ENCODE results near the gene SIGMAR1. TPM values are rescaled to one million over a fixed set of nuclear protein-coding genes. Genes with fewer than 3 reads are reported as not detected.
A peak's percentile ranks its signal among the peaks of the same experiment; 100 is the strongest.

SIGMAR1 gene
- total RNA-seq, 1 donor from 2014 or later, result 14.1 TPM

- H3K27me3 ChIP-seq (ENCODE audit: control insufficient read depth in 3 of 3, insufficient read depth in 3 of 3, low read length in 3 of 3), result peaks cover 8 to 11% (median 10%) of the 10 kb centered on the region in 3 donors
These were observed 2.9 kb downstream of the SIGMAR1 start for GRCh38 chr9:34634551-34635248.

DNA sequence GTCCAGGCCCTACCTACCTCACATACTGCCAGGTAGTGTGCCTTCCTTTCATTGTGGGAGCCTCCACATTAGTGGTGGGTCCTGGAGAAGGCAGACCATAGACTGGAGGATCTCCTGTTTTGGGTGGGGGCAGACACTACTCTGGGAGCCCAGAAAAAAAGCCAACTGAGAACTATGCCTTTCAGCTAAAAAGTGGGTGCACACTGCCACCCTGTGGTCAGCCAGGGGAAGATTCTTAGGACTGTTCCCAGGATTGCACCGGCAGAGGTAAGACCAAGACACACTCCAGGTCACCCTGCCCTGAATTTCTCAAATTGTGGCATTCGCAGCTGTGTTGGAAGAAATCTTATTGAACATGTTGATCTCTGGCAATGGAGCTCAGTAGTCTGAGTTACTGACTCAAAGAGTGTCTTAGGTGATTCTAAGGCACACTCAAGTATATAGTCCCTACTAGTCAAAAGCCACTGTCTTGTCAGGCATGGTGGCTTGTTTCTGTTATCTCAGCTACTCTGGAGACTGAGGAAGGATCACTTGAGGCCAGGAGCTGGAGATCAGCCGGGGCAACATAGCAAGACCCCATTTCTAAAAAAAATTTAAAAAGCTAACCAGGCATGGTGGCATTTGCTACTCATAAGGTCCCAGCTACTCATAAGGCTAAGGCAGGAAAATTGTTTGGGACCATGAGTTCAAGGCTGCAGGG is 3.6 kb downstream of the SIGMAR1 start:
- Histone ChIP-seq H3K9me3 (ENCODE audit: control insufficient read depth in 3 of 3, low read length in 3 of 3) (no peaks in the 10 kb centered on the region), H3K9ac (ENCODE audit: low read depth in 1 of 3, low read length in 3 of 3) (peak overlapping the region in 1 of 3 donors; percentile 40), H3K4me1 (ENCODE audit: control insufficient read depth in 3 of 3, insufficient read depth in 3 of 3, low read length in 3 of 3) (peaks cover 23 to 54% (median 35%) of the 10 kb centered on the region in 3 donors), H3K27me3 (ENCODE audit: control insufficient read depth in 3 of 3, insufficient read depth in 3 of 3, low read length in 3 of 3) (peaks cover 15 to 17% (median 15%) of the 10 kb centered on the region in 3 donors), H3K4me3 (ENCODE audit: low read length in 3 of 3) (peak overlapping the region in 1 of 3 donors; percentile 4), H3K27ac (ENCODE audit: low read depth, low read length) (no peak overlapping the region), H3K36me3 (ENCODE audit: control insufficient read depth in 3 of 3, insufficient read depth in 3 of 3, low read length in 3 of 3) (peaks cover 8 to 12% (median 10%) of the 10 kb centered on the region in 3 donors)

More at GRCh38 chr9:34634551-34635248, 2.9 kb downstream of the SIGMAR1 start:
- peak overlapping the region in 1 of 3 donors; percentile 40 for H3K9ac ChIP-seq (ENCODE audit: low read depth in 1 of 3, low read length in 3 of 3)
- peaks cover 18 to 50% (median 31%) of the 10 kb centered on the region in 3 donors for H3K4me1 ChIP-seq (ENCODE audit: control insufficient read depth in 3 of 3, insufficient read depth in 3 of 3, low read length in 3 of 3)
- peaks cover 8 to 12% (median 10%) of the 10 kb centered on the region in 3 donors for H3K36me3 ChIP-seq (ENCODE audit: control insufficient read depth in 3 of 3, insufficient read depth in 3 of 3, low read length in 3 of 3)
- H3K4me3 ChIP-seq (ENCODE audit: low read length in 3 of 3), result no peak overlapping the region
- no peaks in the 10 kb centered on the region for H3K9me3 ChIP-seq (ENCODE audit: control insufficient read depth in 3 of 3, low read length in 3 of 3)
- no peak overlapping the region for H3K27ac ChIP-seq (ENCODE audit: low read depth, low read length)

GRCh38 chr9:34633166-34633565 is 4.4 kb downstream of the SIGMAR1 start:
- Histone ChIP-seq H3K4me1 (ENCODE audit: control insufficient read depth in 3 of 3, insufficient read depth in 3 of 3, low read length in 3 of 3) (peaks cover 26 to 55% (median 36%) of the 10 kb centered on the region in 3 donors), H3K9me3 (ENCODE audit: control insufficient read depth in 3 of 3, low read length in 3 of 3) (no peaks in the 10 kb centered on the region), H3K27me3 (ENCODE audit: control insufficient read depth in 3 of 3, insufficient read depth in 3 of 3, low read length in 3 of 3) (peaks cover 20 to 22% (median 22%) of the 10 kb centered on the region in 3 donors), H3K27ac (ENCODE audit: low read depth, low read length) (no peak overlapping the region), H3K4me3 (ENCODE audit: low read length in 3 of 3) (no peak overlapping the region), H3K9ac (ENCODE audit: low read depth in 1 of 3, low read length in 3 of 3) (no peak overlapping the region), H3K36me3 (ENCODE audit: control insufficient read depth in 3 of 3, insufficient read depth in 3 of 3, low read length in 3 of 3) (peaks cover 8 to 12% (median 10%) of the 10 kb centered on the region in 3 donors)

- Histone ChIP-seq H3K27ac (ENCODE audit: low read depth, low read length) (no peak overlapping the region), H3K9ac (ENCODE audit: low read depth in 1 of 3, low read length in 3 of 3) (no peak overlapping the region), H3K9me3 (ENCODE audit: control insufficient read depth in 3 of 3, low read length in 3 of 3) (no peaks in the 10 kb centered on the region), H3K27me3 (ENCODE audit: control insufficient read depth in 3 of 3, insufficient read depth in 3 of 3, low read length in 3 of 3) (peaks cover 46 to 48% (median 48%) of the 10 kb centered on the region in 3 donors), H3K4me1 (ENCODE audit: control insufficient read depth in 3 of 3, insufficient read depth in 3 of 3, low read length in 3 of 3) (peaks cover 16 to 39% (median 19%) of the 10 kb centered on the region in 3 donors), H3K4me3 (ENCODE audit: low read length in 3 of 3) (no peak overlapping the region), H3K36me3 (ENCODE audit: control insufficient read depth in 3 of 3, insufficient read depth in 3 of 3, low read length in 3 of 3) (peaks cover 6 to 8% (median 6%) of the 10 kb centered on the region in 3 donors)
These were observed 7.0 kb downstream of the SIGMAR1 start for GRCh38 chr9:34630402-34631154.

DNA sequence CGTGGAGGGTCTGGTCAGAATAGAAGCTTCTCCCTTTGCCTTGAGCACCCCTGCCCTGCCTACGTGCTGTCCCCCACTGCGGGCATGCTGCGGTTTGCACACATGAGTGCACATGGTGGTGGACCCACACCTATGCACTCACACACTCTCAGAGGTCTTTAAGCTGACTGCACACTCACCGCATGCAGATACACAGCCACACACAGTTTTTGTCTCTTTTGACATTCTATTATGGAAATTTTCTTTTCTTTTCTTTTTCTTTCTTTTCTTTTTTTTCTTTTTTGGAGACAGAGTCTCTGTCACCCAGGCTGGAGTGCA is 8.1 kb downstream of the SIGMAR1 start:
- Histone ChIP-seq H3K4me3 (ENCODE audit: low read length in 3 of 3) (peak overlapping the region; percentile 46 to 61 (median 59)), H3K27ac (ENCODE audit: low read depth, low read length) (no peak overlapping the region)

GRCh38 chr9:34628656-34629490 is 8.7 kb downstream of the SIGMAR1 start, which contains the start of gene ARID3C:
Gene ARID3C (minus strand): TSS chr9:34629066. CDS start chr9:34628014, 1,052 bp downstream.
- no peak within 1 kb of the TSS for H3K27ac ChIP-seq (ENCODE audit: low read depth, low read length)
- no peaks in the 10 kb centered on the region for H3K36me3 ChIP-seq (ENCODE audit: control insufficient read depth in 3 of 3, insufficient read depth in 3 of 3, low read length in 3 of 3)
- H3K9ac ChIP-seq (ENCODE audit: low read depth in 1 of 3, low read length in 3 of 3), result peak within 1 kb of the TSS in 2 of 3 donors; percentile 3 to 50
- peaks cover 62 to 64% (median 63%) of the 10 kb centered on the region in 3 donors for H3K27me3 ChIP-seq (ENCODE audit: control insufficient read depth in 3 of 3, insufficient read depth in 3 of 3, low read length in 3 of 3)
- peak within 1 kb of the TSS; percentile 46 to 61 (median 59) for H3K4me3 ChIP-seq (ENCODE audit: low read length in 3 of 3)
- H3K4me1 ChIP-seq (ENCODE audit: control insufficient read depth in 3 of 3, insufficient read depth in 3 of 3, low read length in 3 of 3), result peaks cover 10 to 23% (median 16%) of the 10 kb centered on the region in 3 donors
- H3K9me3 ChIP-seq (ENCODE audit: control insufficient read depth in 3 of 3, low read length in 3 of 3), result no peaks in the 10 kb centered on the region

More for the DNA sequence above, 8.1 kb downstream of the SIGMAR1 start:
- H3K4me1 ChIP-seq (ENCODE audit: control insufficient read depth in 3 of 3, insufficient read depth in 3 of 3, low read length in 3 of 3), result peaks cover 14 to 28% (median 16%) of the 10 kb centered on the region in 3 donors
- H3K27me3 ChIP-seq (ENCODE audit: control insufficient read depth in 3 of 3, insufficient read depth in 3 of 3, low read length in 3 of 3), result peaks cover 57 to 58% (median 58%) of the 10 kb centered on the region in 3 donors
- H3K9me3 ChIP-seq (ENCODE audit: control insufficient read depth in 3 of 3, low read length in 3 of 3), result no peaks in the 10 kb centered on the region
- peak overlapping the region in 2 of 3 donors; percentile 3 to 40 for H3K9ac ChIP-seq (ENCODE audit: low read depth in 1 of 3, low read length in 3 of 3)
- no peaks in the 10 kb centered on the region for H3K36me3 ChIP-seq (ENCODE audit: control insufficient read depth in 3 of 3, insufficient read depth in 3 of 3, low read length in 3 of 3)

DNA sequence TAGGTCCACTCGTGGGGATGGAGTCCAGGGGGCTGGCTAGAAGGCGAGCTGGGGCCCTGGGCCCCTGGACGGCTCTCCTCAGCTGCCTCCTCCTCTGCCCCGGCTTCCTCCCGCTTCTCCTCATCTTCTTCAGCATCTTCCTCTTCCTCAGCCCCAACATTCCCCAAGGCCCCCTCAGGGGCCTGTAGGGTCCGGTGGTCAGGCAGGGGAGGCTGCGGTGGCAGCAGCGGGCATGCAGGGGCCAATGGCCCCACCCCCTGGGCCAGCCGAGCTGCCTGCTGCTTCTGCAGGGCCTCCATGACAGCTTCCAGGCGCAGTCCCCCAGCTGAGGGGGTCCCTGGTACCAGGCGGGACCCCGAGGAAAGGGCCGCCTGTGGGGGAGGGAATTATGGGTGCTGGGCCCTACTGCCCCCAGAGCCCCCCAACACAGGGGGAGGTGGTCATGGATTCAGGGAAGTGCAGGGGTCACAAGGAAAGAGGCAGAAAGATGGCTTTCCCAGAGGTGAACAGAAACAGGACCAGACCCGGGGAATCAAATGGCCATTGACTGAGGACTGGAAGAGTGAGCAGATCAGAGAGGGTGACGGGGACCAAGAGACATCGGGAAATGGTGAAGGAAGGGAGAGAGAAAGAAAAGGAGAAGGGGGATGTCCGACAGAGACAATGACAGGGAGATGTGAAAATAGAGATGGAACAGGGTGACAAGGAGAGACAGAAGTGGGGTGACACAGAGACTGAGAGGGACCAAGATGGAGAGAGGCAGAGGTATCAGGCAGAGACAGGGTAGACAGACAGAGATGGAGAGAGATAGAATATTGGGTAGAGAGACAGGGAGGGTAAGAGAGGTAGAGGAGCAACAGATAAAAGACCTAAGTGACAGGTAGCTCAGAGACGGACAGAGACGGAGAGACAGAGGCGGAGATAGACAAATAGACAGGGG is 9.6 kb downstream of the SIGMAR1 start:
- no peak overlapping the region for H3K9ac ChIP-seq (ENCODE audit: low read depth in 1 of 3, low read length in 3 of 3)
- peaks cover 70 to 72% (median 72%) of the 10 kb centered on the region in 3 donors for H3K27me3 ChIP-seq (ENCODE audit: control insufficient read depth in 3 of 3, insufficient read depth in 3 of 3, low read length in 3 of 3)
- peak overlapping the region; percentile 18 to 59 (median 58) for H3K4me3 ChIP-seq (ENCODE audit: low read length in 3 of 3)
- peaks cover 10 to 17% (median 16%) of the 10 kb centered on the region in 3 donors for H3K4me1 ChIP-seq (ENCODE audit: control insufficient read depth in 3 of 3, insufficient read depth in 3 of 3, low read length in 3 of 3)
- H3K9me3 ChIP-seq (ENCODE audit: control insufficient read depth in 3 of 3, low read length in 3 of 3), result no peaks in the 10 kb centered on the region
- no peak overlapping the region for H3K27ac ChIP-seq (ENCODE audit: low read depth, low read length)
- no peaks in the 10 kb centered on the region for H3K36me3 ChIP-seq (ENCODE audit: control insufficient read depth in 3 of 3, insufficient read depth in 3 of 3, low read length in 3 of 3)

DNA sequence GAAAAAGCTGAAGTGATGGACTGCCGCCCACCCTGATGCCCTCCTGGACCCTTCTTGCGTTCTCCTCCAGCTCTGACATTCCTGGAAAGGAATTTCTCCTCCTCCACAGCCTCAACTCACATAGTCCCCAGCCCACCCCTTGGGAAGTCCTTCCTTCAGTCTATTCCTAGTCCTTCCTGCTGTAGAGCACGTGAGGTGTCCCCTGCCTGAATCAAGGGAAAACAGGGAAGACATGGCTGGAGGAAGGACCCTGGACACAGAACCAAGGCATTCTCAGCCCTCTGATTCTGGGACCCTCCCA is 12.5 kb downstream of the SIGMAR1 start:
- Histone ChIP-seq H3K4me1 (ENCODE audit: control insufficient read depth in 3 of 3, insufficient read depth in 3 of 3, low read length in 3 of 3) (peaks cover 16 to 23% (median 21%) of the 10 kb centered on the region in 3 donors), H3K36me3 (ENCODE audit: control insufficient read depth in 3 of 3, insufficient read depth in 3 of 3, low read length in 3 of 3) (no peaks in the 10 kb centered on the region), H3K9ac (ENCODE audit: low read depth in 1 of 3, low read length in 3 of 3) (no peak overlapping the region), H3K4me3 (ENCODE audit: low read length in 3 of 3) (no peak overlapping the region), H3K27me3 (ENCODE audit: control insufficient read depth in 3 of 3, insufficient read depth in 3 of 3, low read length in 3 of 3) (peaks cover 77 to 83% (median 78%) of the 10 kb centered on the region in 3 donors), H3K27ac (ENCODE audit: low read depth, low read length) (no peak overlapping the region), H3K9me3 (ENCODE audit: control insufficient read depth in 3 of 3, low read length in 3 of 3) (no peaks in the 10 kb centered on the region)
